DOHH2 (cell line): ENCODE results near the gene SLC4A1.
"Not testable (repeated sequence)": the region's sequence is repeated elsewhere in the genome, so short reads cannot be mapped to it uniquely, and the experiment has no call there.

Experiments
- H3F3A ChIP-seq: fragments of 200-600 bp; sonication (generic), shearing (Covaris generic); 2 replicates; pipeline ENCODE4 v1.6.0; 2016; ENCODE audit warnings: antibody characterized with exemption, mild to moderate bottlenecking; ENCODE audit not compliant: control insufficient read depth, insufficient read depth
- H3K27ac ChIP-seq: fragments of 200-600 bp; sonication (generic); 2 replicates; pipeline ENCODE4 v1.5.1; 2014; ENCODE audit warnings: low read depth, mild to moderate bottlenecking, low read length, moderate library complexity
- H3K27me3 ChIP-seq: fragments of 200-600 bp; sonication (generic); 2 replicates; pipeline ENCODE4 v1.6.1; 2014; ENCODE audit warnings: mild to moderate bottlenecking, low read length, mixed read lengths; ENCODE audit not compliant: control insufficient read depth
- H3K36me3 ChIP-seq: fragments of 200-600 bp; sonication (generic); 2 replicates; pipeline ENCODE4 v1.6.1; 2014; ENCODE audit warnings: mild to moderate bottlenecking, low read length, moderate library complexity, mixed read lengths; ENCODE audit not compliant: control insufficient read depth
- H3K4me1 ChIP-seq: fragments of 200-600 bp; sonication (generic); 2 replicates; pipeline ENCODE4 v1.6.1; 2014; ENCODE audit warnings: mild to moderate bottlenecking, low read length, mixed read lengths; ENCODE audit not compliant: control insufficient read depth
- H3K4me2 ChIP-seq: fragments of 200-600 bp; sonication (generic); 2 replicates; pipeline ENCODE4 v1.6.0; 2014; ENCODE audit warnings: mild to moderate bottlenecking, low read length, moderate library complexity
- H3K4me3 ChIP-seq: fragments of 200-600 bp; sonication (generic); 2 replicates; pipeline ENCODE4 v1.5.1; 2014; ENCODE audit warnings: mild to moderate bottlenecking, low read length, mixed read lengths
- H3K79me2 ChIP-seq: fragments of 200-600 bp; sonication (generic); 2 replicates; pipeline ENCODE4 v1.6.1; 2014; ENCODE audit warnings: mild to moderate bottlenecking, low read length, mixed read lengths; ENCODE audit not compliant: control insufficient read depth
- H3K9me2 ChIP-seq: fragments of 200-600 bp; sonication (generic); replicated peaks from 2 replicates; pipeline ENCODE4 v1.6.1; 2014; ENCODE audit warnings: mild to moderate bottlenecking, low read length, mixed read lengths; ENCODE audit not compliant: control insufficient read depth
- H3K9me3 ChIP-seq: fragments of 200-600 bp; sonication (generic); 2 replicates; pipeline ENCODE4 v1.6.1; 2014; ENCODE audit warnings: antibody characterized with exemption, low read length, mixed read lengths; ENCODE audit not compliant: control insufficient read depth, insufficient read depth
- H4K20me1 ChIP-seq: fragments of 200-600 bp; sonication (generic); 2 replicates; pipeline ENCODE4 v1.6.0; 2014; ENCODE audit warnings: low read depth, mild to moderate bottlenecking, antibody characterized with exemption, low read length, moderate library complexity; ENCODE audit not compliant: control insufficient read depth, insufficient read depth
- EZH2phosphoT487 ChIP-seq: fragments of 200-600 bp; sonication (generic); IDR thresholded peaks from 2 replicates; pipeline ENCODE4 v1.6.1; 2017; ENCODE audit warnings: borderline replicate concordance, mild to moderate bottlenecking, antibody characterized with exemption, low read length, moderate library complexity, mixed read lengths
- TF ChIP-seq, protein P1 (sequence below): fragments of 200-600 bp; sonication (generic); IDR thresholded peaks from one replicate; pipeline ENCODE4 v1.5.1; 2014; ENCODE audit warnings: antibody characterized with exemption, mild to moderate bottlenecking, low read depth, low read length; ENCODE audit not compliant: poor library complexity, severe bottlenecking

The SLC4A1 gene

GRCh38 chr17:44247440-44247841 lies 20.5 kb downstream of the SLC4A1 start:
- Histone ChIP-seq H3K9me3 (peaks cover 4% of the 10 kb centered on the region; the same call in 1 of the 2 replicates), H3K9me2 (no peaks in the 10 kb centered on the region), H3K36me3 (peaks cover 8% of the 10 kb centered on the region), H3K79me2 (no peaks in the 10 kb centered on the region), H3K4me3 (no peak overlapping the region; the same call in 1 of the 2 replicates), H3F3A (peaks cover 9% of the 10 kb centered on the region), H3K4me1 (peaks cover 67% of the 10 kb centered on the region), H3K27ac (peak overlapping the region; percentile 58), H4K20me1 (no peaks in the 10 kb centered on the region), H3K27me3 (no peaks in the 10 kb centered on the region), H3K4me2 (peak overlapping the region; percentile 61)
- TF ChIP-seq EZH2phosphoT487, result no peak
- TF ChIP-seq, protein P1, sequence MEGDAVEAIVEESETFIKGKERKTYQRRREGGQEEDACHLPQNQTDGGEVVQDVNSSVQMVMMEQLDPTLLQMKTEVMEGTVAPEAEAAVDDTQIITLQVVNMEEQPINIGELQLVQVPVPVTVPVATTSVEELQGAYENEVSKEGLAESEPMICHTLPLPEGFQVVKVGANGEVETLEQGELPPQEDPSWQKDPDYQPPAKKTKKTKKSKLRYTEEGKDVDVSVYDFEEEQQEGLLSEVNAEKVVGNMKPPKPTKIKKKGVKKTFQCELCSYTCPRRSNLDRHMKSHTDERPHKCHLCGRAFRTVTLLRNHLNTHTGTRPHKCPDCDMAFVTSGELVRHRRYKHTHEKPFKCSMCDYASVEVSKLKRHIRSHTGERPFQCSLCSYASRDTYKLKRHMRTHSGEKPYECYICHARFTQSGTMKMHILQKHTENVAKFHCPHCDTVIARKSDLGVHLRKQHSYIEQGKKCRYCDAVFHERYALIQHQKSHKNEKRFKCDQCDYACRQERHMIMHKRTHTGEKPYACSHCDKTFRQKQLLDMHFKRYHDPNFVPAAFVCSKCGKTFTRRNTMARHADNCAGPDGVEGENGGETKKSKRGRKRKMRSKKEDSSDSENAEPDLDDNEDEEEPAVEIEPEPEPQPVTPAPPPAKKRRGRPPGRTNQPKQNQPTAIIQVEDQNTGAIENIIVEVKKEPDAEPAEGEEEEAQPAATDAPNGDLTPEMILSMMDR, result no peak

DNA sequence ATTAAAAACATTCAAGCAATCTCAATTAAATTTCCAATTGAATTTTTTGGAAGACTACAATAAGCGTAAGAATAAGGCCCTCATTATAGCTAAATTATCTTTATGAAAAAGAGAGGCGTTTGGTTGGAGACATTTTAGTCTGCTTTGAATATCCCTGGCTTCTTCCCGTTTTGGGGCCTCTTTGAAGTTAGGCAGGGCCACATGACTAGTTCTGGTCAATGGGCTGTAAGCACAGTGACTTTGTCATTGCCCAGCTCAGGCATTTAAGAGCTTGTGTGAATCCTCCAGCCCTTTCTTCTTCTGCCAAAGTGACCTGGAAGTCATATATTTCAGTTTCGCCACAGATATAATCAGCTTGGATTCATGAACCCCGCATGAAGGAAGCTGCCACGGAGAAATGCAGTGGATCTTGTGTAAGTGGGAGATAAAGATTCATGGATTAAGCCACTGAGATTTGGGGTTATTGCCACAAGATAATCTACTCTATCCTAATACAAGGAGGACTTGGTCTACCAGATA lies 26.8 kb downstream of the SLC4A1 start:
- no peaks in the 10 kb centered on the region for H4K20me1 ChIP-seq
- H3K27me3 ChIP-seq, result no peaks in the 10 kb centered on the region
- TF ChIP-seq EZH2phosphoT487, result no peak
- TF ChIP-seq, protein P1, result no peak
- no peaks in the 10 kb centered on the region for H3K79me2 ChIP-seq
- peak overlapping the region; percentile 64 for H3K4me2 ChIP-seq
- H3F3A ChIP-seq, result peaks cover 12% of the 10 kb centered on the region
- no peaks in the 10 kb centered on the region for H3K9me2 ChIP-seq
- H3K4me3 ChIP-seq, result peak overlapping the region; percentile 63
- peaks cover 4% of the 10 kb centered on the region; the same call in 1 of the 2 replicates for H3K9me3 ChIP-seq
- peaks cover 46% of the 10 kb centered on the region for H3K4me1 ChIP-seq
- H3K36me3 ChIP-seq, result peaks cover 7% of the 10 kb centered on the region
- H3K27ac ChIP-seq, result peak overlapping the region; percentile 48

- not testable (repeated sequence) for H3K27ac ChIP-seq, H3K27me3 ChIP-seq, H3F3A ChIP-seq, H3K9me3 ChIP-seq, H3K36me3 ChIP-seq, H3K4me2 ChIP-seq, H3K9me2 ChIP-seq, H3K79me2 ChIP-seq, H4K20me1 ChIP-seq, H3K4me3 ChIP-seq
- peaks cover 20% of the 10 kb centered on the region for H3K4me1 ChIP-seq
Observed at GRCh38 chr17:44237886-44238285, 30.0 kb downstream of the SLC4A1 start.

DNA sequence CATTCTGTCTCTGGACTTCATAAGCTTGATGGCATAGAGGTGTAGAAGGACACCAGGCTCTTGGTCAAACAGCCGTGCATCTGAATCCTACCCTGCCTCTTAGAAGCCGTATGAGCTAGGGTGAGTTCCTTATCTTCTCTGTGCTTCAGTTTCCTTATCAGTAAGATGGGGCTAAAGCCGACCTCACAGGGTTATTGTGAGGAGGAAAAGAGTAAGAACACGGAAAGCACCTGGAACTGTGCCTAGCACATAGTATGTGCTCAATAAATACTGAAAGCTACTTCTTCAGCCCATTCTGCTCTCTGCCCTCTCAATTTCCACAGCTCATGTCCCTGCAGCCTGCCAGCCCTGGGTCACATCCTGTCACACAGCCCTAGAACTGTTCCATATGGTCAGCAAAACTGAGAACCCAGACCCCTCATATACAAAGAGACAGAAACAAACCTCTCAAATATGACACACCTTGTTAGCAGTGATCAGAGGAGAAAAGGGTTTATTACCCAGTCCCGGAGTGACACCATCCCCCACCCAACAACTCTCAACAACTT lies 31.4 kb downstream of the SLC4A1 start:
- TF ChIP-seq, protein P1, result no peak
- no peak for TF ChIP-seq EZH2phosphoT487
- no peaks in the 10 kb centered on the region for H3K9me2 ChIP-seq
- H3K27ac ChIP-seq, result no peak overlapping the region
- H3K4me3 ChIP-seq, result no peak overlapping the region
- no peaks in the 10 kb centered on the region for H3K9me3 ChIP-seq
- H3K4me2 ChIP-seq, result no peak overlapping the region
- no peaks in the 10 kb centered on the region for H3K36me3 ChIP-seq
- no peaks in the 10 kb centered on the region for H3K79me2 ChIP-seq
- H4K20me1 ChIP-seq, result no peaks in the 10 kb centered on the region
- peaks cover 7% of the 10 kb centered on the region for H3F3A ChIP-seq
- peaks cover 10% of the 10 kb centered on the region for H3K4me1 ChIP-seq
- no peaks in the 10 kb centered on the region for H3K27me3 ChIP-seq
